GM18508 (cell line): ENCODE results near the gene ANKRD62.
"Not testable (repeated sequence)": the region's sequence is repeated elsewhere in the genome, so short reads cannot be mapped to it uniquely, and the experiment has no call there.

Source experiments
- ATAC-seq: cut with Tn5 transposase; IDR thresholded peaks from one replicate; pipeline ENCODE4 v1.9.1; 2021; ENCODE audit warnings: moderate number of reproducible peaks; ENCODE audit not compliant: insufficient read depth, unreplicated experiment

The ANKRD62 gene

GRCh38 chr18:12064086-12064763, 29.4 kb upstream of the ANKRD62 start:
- no peak for ATAC-seq

DNA sequence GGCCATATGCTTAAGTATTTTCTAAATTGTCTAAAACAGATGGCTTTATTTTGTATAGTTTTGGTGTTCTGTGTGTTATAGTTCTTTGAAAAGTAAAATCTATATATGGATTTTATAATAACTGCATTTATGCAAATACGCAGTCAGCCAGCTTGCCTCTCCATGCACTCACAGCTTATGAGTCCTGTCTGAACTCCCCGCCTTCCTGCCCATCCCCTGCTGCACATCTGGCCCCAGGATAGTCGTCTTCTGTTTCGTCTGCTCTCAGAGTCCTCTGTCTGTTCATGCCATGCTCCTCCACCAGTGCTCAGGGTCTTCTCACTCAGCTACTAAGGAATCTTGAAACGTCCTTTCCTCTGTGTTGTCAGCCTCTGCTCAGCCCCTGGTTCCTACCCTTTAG, 28.2 kb upstream of the ANKRD62 start:
- no peak for ATAC-seq

GRCh38 chr18:12066910-12067511, 26.6 kb upstream of the ANKRD62 start:
- ATAC-seq, result no peak

- ATAC-seq, result no peak
Measured at GRCh38 chr18:12067671-12068070, 26.0 kb upstream of the ANKRD62 start.

DNA sequence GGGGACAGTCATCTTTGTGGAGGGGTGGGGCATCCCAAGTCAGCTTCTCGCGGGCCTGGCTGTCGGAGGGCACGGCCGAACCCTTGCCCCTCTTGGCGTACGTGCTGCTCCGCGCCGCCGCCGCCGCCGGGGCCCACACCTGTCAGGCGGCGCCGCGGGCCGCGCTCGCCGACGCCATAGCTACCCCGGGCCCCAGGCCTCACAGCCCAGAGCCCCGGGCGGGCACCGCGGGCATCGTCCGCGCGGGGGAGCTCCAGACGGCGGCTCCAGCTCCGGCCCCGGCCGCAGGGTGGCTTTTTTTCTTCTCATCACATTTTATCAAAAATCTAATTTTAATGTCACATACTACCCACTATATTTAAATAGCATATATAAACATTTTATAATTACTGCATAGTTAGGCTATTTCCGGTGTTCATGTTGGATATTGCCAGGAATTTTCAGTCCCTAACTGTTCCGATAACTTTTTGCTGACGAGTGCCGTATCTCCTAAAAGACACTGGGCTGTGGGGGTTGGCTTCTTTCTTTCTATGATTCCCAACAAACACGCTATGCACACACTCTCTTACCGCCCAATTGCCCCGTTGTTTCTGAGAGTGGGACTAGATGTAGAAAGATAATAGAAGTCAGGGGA, 25.2 kb upstream of the ANKRD62 start:
- not testable (repeated sequence) for ATAC-seq

- no peak for ATAC-seq
Measured at GRCh38 chr18:12068950-12069320, 24.7 kb upstream of the ANKRD62 start.

GRCh38 chr18:12071066-12071465, 22.6 kb upstream of the ANKRD62 start:
- ATAC-seq, result not testable (repeated sequence)

GRCh38 chr18:12072996-12073395, 20.6 kb upstream of the ANKRD62 start:
- no peak for ATAC-seq

DNA sequence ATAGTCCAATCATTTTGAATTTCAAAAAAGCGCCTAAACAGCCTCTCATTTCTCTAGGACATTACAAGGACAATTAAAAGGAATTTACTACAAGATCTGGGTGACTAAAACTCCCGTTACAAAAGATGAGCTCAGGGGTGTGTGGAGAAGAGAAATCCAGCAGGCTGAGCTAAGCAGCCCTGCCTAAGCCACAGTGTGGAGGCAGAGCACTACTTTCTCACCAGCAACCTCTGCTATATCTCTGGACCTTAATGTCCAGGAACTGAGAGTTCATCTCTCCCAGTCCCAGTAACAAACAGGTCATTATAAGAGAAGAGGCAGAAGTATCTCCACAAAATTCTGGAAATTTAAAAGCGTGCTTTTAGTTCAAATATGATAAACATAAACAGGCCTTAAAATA, 18.9 kb upstream of the ANKRD62 start:
- no peak for ATAC-seq

GRCh38 chr18:12076424-12077140, 17.1 kb upstream of the ANKRD62 start:
- ATAC-seq, result no peak

- ATAC-seq, result not testable (repeated sequence)
Measured at GRCh38 chr18:12077994-12078393, 15.6 kb upstream of the ANKRD62 start.

DNA sequence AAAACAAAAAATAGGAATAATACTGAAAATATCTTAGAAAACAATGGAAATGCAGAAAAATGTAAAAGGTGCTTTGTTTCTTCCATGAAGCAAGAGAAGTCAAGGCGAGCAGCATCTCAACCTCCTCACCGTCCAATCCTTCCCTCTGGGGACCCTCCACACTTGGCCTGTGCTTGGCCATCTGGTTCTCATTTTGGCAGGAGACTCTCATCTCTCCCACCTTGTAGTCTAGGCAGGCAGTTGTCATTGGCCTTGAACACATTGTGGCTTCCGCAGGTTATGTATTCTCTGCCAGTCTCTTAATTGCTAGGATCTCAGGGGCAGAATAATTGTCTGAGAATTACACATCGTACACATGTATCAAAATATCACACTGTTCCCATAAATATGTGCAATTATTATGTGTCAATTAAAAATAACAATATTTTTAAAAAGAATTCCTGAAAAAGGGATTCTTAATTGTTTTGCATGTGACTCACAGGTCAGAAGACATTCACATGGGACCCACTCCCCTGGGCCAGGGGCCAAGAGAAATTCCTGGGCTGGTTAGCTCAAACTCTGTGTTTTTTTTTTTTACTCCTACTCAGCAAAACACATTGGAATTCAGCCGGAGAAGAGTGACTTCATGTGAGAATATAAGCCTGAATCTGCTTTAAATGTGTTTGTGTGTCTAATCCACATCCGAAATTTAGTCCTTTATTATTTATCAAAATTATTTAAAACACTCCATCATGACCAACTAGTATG, 14.0 kb upstream of the ANKRD62 start:
- no peak for ATAC-seq

DNA sequence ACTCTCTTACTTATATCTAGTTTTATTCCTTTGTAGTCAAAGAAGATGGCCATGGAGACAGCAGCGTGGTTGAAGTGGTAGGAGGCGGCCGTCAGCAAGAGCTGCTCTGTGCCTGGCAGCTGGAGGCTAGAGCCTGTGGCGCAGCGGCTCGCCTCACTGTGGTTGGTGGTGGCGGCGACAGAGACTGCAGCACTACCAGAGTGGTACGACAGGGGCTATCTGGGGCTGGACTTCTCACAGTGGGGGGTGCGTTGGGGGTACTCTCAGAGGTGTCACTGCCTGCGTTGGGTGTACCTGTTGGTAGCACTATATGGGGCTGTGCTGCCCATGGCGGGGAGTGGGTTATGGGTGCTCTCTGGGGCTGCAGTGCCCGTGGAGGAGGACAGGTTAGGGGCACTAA, 8.5 kb upstream of the ANKRD62 start:
- no peak for ATAC-seq

DNA sequence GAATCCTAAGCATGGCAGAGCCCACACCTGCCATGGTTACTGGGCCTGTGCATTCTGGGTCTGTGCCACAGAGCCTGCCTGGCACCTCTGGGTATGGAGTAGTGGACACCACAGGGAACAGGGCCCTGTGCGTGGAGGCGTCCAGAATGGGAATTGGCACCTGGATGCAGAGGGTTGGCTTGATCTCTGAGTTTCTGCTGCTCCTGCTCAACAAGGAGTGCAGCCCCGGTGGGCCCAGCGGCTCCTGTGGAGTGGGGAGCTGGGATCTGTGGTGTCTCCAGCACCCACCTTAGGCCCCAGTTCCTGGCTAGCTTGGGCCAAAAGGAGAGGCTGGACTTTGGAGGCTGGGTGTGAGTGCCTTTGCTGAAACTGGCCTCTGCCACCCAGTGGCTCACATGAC, 7.9 kb upstream of the ANKRD62 start:
- ATAC-seq, result no peak

DNA sequence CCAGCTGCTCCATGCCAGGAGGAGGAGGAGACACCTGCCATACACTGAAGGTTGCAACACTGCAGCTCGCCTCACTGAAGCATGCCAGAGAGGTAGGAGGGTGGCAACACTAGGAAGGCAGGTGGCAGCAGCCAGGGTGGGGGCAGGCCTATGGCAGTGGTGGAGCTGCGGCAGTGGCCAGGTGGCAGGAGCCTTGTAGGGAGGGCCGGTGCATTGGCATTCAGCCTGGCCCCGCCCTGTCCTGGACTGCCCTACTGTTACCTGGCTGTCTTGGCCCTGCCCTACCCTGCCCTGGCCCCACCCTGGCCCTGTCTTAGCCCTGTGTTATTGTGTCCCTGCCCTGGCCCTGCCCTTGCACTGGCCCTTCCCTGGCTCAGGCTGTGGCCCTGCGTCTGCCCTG, 7.4 kb upstream of the ANKRD62 start:
- no peak for ATAC-seq

- ATAC-seq, result no peak
Measured at GRCh38 chr18:12086677-12087470, 6.8 kb upstream of the ANKRD62 start.

- ATAC-seq, result no peak
Measured at GRCh38 chr18:12087471-12088025, 6.1 kb upstream of the ANKRD62 start.

- no peak for ATAC-seq
Measured at GRCh38 chr18:12088096-12088495, 5.5 kb upstream of the ANKRD62 start.

DNA sequence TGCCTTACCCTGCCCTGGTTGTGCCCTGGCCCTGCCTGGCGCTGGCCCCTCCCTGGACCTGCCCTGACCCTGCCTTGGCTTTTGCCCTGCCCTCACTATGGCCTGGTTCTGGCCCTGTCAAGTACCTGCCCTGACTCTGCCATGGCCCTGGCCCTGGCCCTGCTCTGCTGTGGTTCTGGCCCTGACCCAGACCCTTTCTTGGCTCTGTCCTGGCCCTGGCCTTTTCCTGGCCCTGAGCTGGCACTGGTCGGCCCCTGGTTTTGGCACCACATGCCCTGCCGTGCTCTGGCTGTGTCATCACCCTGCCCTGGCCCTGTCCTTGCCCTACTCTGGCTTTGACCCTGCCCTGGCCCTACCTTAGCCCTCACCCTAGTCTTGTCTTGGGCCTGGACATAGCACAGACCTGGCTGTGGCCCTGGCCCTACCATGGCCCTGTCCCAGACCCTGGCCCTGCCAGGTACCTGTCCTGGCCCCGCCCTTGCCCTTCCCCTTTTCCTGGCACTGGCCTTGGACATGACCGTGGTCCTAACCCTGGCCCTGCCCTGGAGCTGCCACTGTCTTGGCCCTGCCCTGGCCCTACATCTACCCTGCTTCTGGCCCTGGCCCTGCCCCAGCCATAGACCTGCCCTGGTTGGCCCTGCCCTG, 4.8 kb upstream of the ANKRD62 start:
- no peak for ATAC-seq
